ENCODE results near the gene ZNF597. TPM values are rescaled to one million over a fixed set of nuclear protein-coding genes. Genes with fewer than 3 reads are reported as not detected.

Gene ZNF597
- total and polyA plus RNA-seq, 2 experiments from 2014 or later = 1.2 to 2.4 TPM

- H3K4me3 Mint-ChIP-seq = no peak overlapping the region
- H3K4me1 ChIP-seq (ENCODE audit: insufficient read depth) = peaks cover 11% of the 10 kb centered on the region
- no peaks in the 10 kb centered on the region for H3K9me3 Mint-ChIP-seq
- no peak overlapping the region for H3K4me2 ChIP-seq
- DNase-seq (ENCODE audit: low spot score) = no peak
- H3K79me2 ChIP-seq (replicated peaks; ENCODE audit: insufficient read depth) = peaks cover 37% of the 10 kb centered on the region
- peaks cover 12% of the 10 kb centered on the region for H3K27me3 Mint-ChIP-seq (ENCODE audit: insufficient read depth, low read depth, poor library complexity)
- no peak overlapping the region for H3K4me3 ChIP-seq
- TF ChIP-seq CTCF (conservative IDR thresholded peaks at IDR 0.05; ENCODE audit: low read depth in 2 of 2) (no peak), REST (IDR thresholded peaks at IDR 0.05; ENCODE audit: unreplicated experiment) (no peak), EZH2phosphoT487 (IDR thresholded peaks at IDR 0.05; ENCODE audit: unreplicated experiment) (no peak), EZH2 (IDR thresholded peaks at IDR 0.05; ENCODE audit: low read depth, unreplicated experiment) (no peak), JUNB (IDR thresholded peaks at IDR 0.05; ENCODE audit: unreplicated experiment) (no peak), ZNF462 (CRISPR knock-in tag; IDR thresholded peaks at IDR 0.05) (no peak), STAT1 (IDR thresholded peaks at IDR 0.05; ENCODE audit: unreplicated experiment) (no peak), ZNF331 (CRISPR knock-in tag; IDR thresholded peaks at IDR 0.05; ENCODE audit: low read depth) (no peak)
- H3K4me1 Mint-ChIP-seq = peaks cover 15% of the 10 kb centered on the region
- H3K27ac ChIP-seq (ENCODE audit: low read depth) = no peak overlapping the region
- no peak for ATAC-seq
- H3K36me3 Mint-ChIP-seq (ENCODE audit: low read depth) = peaks cover 41% of the 10 kb centered on the region
- H3F3A ChIP-seq (replicated peaks; ENCODE audit: low read depth) = no peaks in the 10 kb centered on the region
- no peaks in the 10 kb centered on the region for H3K9me2 ChIP-seq (ENCODE audit: insufficient read depth)
- H3K36me3 ChIP-seq (ENCODE audit: insufficient read depth) = peaks cover 9% of the 10 kb centered on the region; the same call in 1 of the 2 replicates
- H4K20me1 ChIP-seq (replicated peaks; ENCODE audit: insufficient read depth) = peaks cover 19% of the 10 kb centered on the region; the same call in 1 of the 2 replicates
- no peaks in the 10 kb centered on the region for H3K27me3 ChIP-seq (ENCODE audit: insufficient read depth)
- no peak overlapping the region for H2AFZ ChIP-seq
- H3K27ac Mint-ChIP-seq = no peak overlapping the region
Measured at GRCh38 chr16:3479654-3480216, 36.4 kb upstream of the ZNF597 start.

Measured in GM23338 (cell line).